Kidney (tissue), 14 donors: Measurements from ENCODE around the gene IGFBP1. TPM values are rescaled to one million over a fixed set of nuclear protein-coding genes. Genes with fewer than 3 reads are reported as not detected.

ENCODE experiments used
- DNase-seq, 5 donors: peaks; one replicate each; pipeline ENCODE4 v3.0.0-alpha.2; 2013 to 2020
- FAIRE-seq: peaks from 2 replicates; lab custom pipeline; 2012; peaks lifted over from hg19 to GRCh38; lab: Jason Lieb, UNC
- H3K27ac ChIP-seq, 2 donors: one replicate each; pipeline ENCODE4 v1.7.0; 2013; ENCODE audit warnings: low read depth in 2 of 2, low read length in 2 of 2, inconsistent platforms in 1 of 2
- H3K27me3 ChIP-seq: one replicate; pipeline ENCODE4 v1.7.1; 2013; ENCODE audit warnings: low read length, inconsistent platforms; ENCODE audit not compliant: control insufficient read depth, insufficient read depth
- H3K36me3 ChIP-seq, 3 donors: one replicate each; pipeline versions ENCODE4 v1.7.0 to v1.7.1; 2013; ENCODE audit warnings: low read length in 3 of 3, control low read depth in 1 of 3, inconsistent platforms in 1 of 3; ENCODE audit not compliant: insufficient read depth in 3 of 3, control insufficient read depth in 2 of 3
- H3K4me1 ChIP-seq, 3 donors: one replicate each; pipeline versions ENCODE4 v1.7.0 to v1.7.1; 2013; ENCODE audit warnings: low read length in 3 of 3, inconsistent platforms in 1 of 3, low read depth in 1 of 3; ENCODE audit not compliant: control insufficient read depth in 2 of 3, insufficient read depth in 2 of 3
- H3K4me3 ChIP-seq, 3 donors: one replicate each; pipeline versions ENCODE4 v1.7.0 to v1.8.1; 2013; ENCODE audit warnings: low read length in 3 of 3, control low read depth in 1 of 3, inconsistent platforms in 1 of 3
- H3K9ac ChIP-seq, 3 donors: one replicate each; pipeline versions ENCODE4 v1.7.0 to v1.7.1; 2013; ENCODE audit warnings: low read length in 3 of 3, control low read depth in 1 of 3, inconsistent platforms in 1 of 3
- H3K9me3 ChIP-seq, 3 donors: one replicate each; pipeline versions ENCODE4 v1.7.0 to v1.7.1; 2013; ENCODE audit warnings: low read length in 3 of 3, control low read depth in 1 of 3, inconsistent platforms in 1 of 3; ENCODE audit not compliant: control insufficient read depth in 2 of 3, insufficient read depth in 1 of 3
- CTCF ChIP-seq: IDR thresholded peaks from 3 replicates; pipeline ENCODE4 v1.5.1; 2012; ENCODE audit warnings: mild to moderate bottlenecking, moderate library complexity, borderline replicate concordance; ENCODE audit not compliant: insufficient read depth; ENCODE audit errors: extremely low read depth
- intact Hi-C: fragments of 100-400 bp; cut with DNase I; formaldehyde crosslinking; loops from one replicate; pipeline ENCODE4 v1.11.1; 2022
- polyA plus RNA-seq: library from polyadenylated mRNA; stranded (reverse); fragments of 350-450 nt; fragmentation: Illumina TruSeq; extraction: RNeasy Lipid Tissue Mini Kit (QIAGEN cat#74804); gene quantifications from one replicate; pipeline ENCODE4 v1.2.3, GENCODE V29; 2014; ENCODE audit warnings: low read depth, low replicate concordance; ENCODE audit not compliant: insufficient read depth
- total RNA-seq: library from RNA; stranded (reverse); fragmentation: NEBNext Ultra II Directional; extraction: Animal tissue kit (Norgen Biotek cat#: 25700); gene quantifications from one replicate; pipeline ENCODE4 v1.2.1, GENCODE V29; 2021
- donor health status: control.
- donor health status: control.
- donor health status: control.
- donor health status: control.
- donor health status: control.
- donor health status: DM: yes; HTN: yes; CAD: no.
- donor health status: Normal renal cell carcinoma (clear cell type).

IGFBP1 gene
- total and polyA plus RNA-seq, 2 donors from 2014 or later = 0.65 TPM; not detected in 1

GRCh38 chr7:45884136-45884535, 4.2 kb upstream of the IGFBP1 start:
- H3K27me3 ChIP-seq = peaks cover 10% of the 10 kb centered on the region

GRCh38 chr7:45885264-45885882, 2.9 kb upstream of the IGFBP1 start:
- peaks cover 13% of the 10 kb centered on the region for H3K27me3 ChIP-seq
- intact Hi-C loops = no loop called here

More at GRCh38 chr7:45884136-45884535, 4.2 kb upstream of the IGFBP1 start:
- no peak for TF ChIP-seq CTCF
- Histone ChIP-seq H3K36me3 (no peaks in the 10 kb centered on the region), H3K9me3 (no peaks in the 10 kb centered on the region), H3K27ac (no peak overlapping the region), H3K4me1 (peaks cover 0 to 8% (median 0%) of the 10 kb centered on the region in 3 donors), H3K4me3 (no peak overlapping the region), H3K9ac (no peak overlapping the region)
- FAIRE-seq (no peak), DNase-seq (peak in 1 of 5 donors; percentile 10)
- intact Hi-C loops = no loop called here

GRCh38 chr7:45886931-45887667, 1.2 kb upstream of the IGFBP1 start:
- FAIRE-seq (no peak), DNase-seq (no peak)
- H3K9me3 ChIP-seq = no peaks in the 10 kb centered on the region
- H3K4me1 ChIP-seq = peaks cover 0 to 8% (median 0%) of the 10 kb centered on the region in 3 donors
- no peak overlapping the region for H3K9ac ChIP-seq
- no peak overlapping the region for H3K4me3 ChIP-seq
- no peaks in the 10 kb centered on the region for H3K36me3 ChIP-seq
- no peak for TF ChIP-seq CTCF
- H3K27me3 ChIP-seq = peaks cover 13% of the 10 kb centered on the region
- H3K27ac ChIP-seq = no peak overlapping the region
- intact Hi-C loops = no loop called here

More at GRCh38 chr7:45885264-45885882, 2.9 kb upstream of the IGFBP1 start:
- H3K9ac ChIP-seq = no peak overlapping the region
- H3K36me3 ChIP-seq = no peaks in the 10 kb centered on the region
- TF ChIP-seq CTCF = no peak
- H3K27ac ChIP-seq = no peak overlapping the region
- H3K4me1 ChIP-seq = peaks cover 0 to 8% (median 0%) of the 10 kb centered on the region in 3 donors
- DNase-seq (peak in 4 of 5 donors; percentile 61 to 77 (median 70)), FAIRE-seq (no peak)
- H3K9me3 ChIP-seq = no peaks in the 10 kb centered on the region
- H3K4me3 ChIP-seq = no peak overlapping the region
